Retinal pigment epithelial cell (primary cell): ENCODE results near the gene ARHGDIG.

Experiments
- DNase-seq: peaks from one replicate; pipeline ENCODE4 v3.0.0-alpha.2; 2010; ENCODE audit warnings: low read depth
- H3K4me3 ChIP-seq: 2 replicates; pipeline ENCODE4 v1.5.1; 2011; ENCODE audit warnings: mild to moderate bottlenecking, low read length, control low read depth, moderate library complexity
- CTCF ChIP-seq: conservative IDR thresholded peaks from 2 replicates; pipeline ENCODE4 v1.5.1; 2011; ENCODE audit warnings: low read depth, low read length, control low read depth, inconsistent platforms

The ARHGDIG gene

GRCh38 chr16:259226-259625 lies 21.2 kb upstream of the ARHGDIG start:
- no peak overlapping the region for H3K4me3 ChIP-seq
- DNase-seq = no peak
- TF ChIP-seq CTCF = no peak

- no peak for TF ChIP-seq CTCF
- no peak overlapping the region for H3K4me3 ChIP-seq
- DNase-seq = no peak
These were observed 20.6 kb upstream of the ARHGDIG start for GRCh38 chr16:259814-260253.

GRCh38 chr16:260326-260725 lies 20.1 kb upstream of the ARHGDIG start:
- H3K4me3 ChIP-seq = no peak overlapping the region
- DNase-seq = no peak
- TF ChIP-seq CTCF = no peak

GRCh38 chr16:261031-261691 lies 19.2 kb upstream of the ARHGDIG start:
- TF ChIP-seq CTCF = no peak
- H3K4me3 ChIP-seq = no peak overlapping the region
- DNase-seq = no peak

GRCh38 chr16:262121-262745 lies 18.2 kb upstream of the ARHGDIG start:
- no peak overlapping the region for H3K4me3 ChIP-seq
- no peak for TF ChIP-seq CTCF

GRCh38 chr16:263182-263774 lies 17.1 kb upstream of the ARHGDIG start:
- no peak for TF ChIP-seq CTCF
- no peak overlapping the region for H3K4me3 ChIP-seq
- DNase-seq = no peak

More at GRCh38 chr16:262121-262745, 18.2 kb upstream of the ARHGDIG start:
- DNase-seq = no peak

GRCh38 chr16:263944-264343 lies 16.4 kb upstream of the ARHGDIG start:
- TF ChIP-seq CTCF = no peak
- no peak for DNase-seq
- H3K4me3 ChIP-seq = no peak overlapping the region
